HepG2 (cell line): Measurements from ENCODE around the gene CARMIL3. TPM values are rescaled to one million over a fixed set of nuclear protein-coding genes. Genes with fewer than 3 reads are reported as not detected.

Experiments
- CHD2 ChIP-seq: IDR thresholded peaks from 2 replicates; pipeline ENCODE4 v1.6.1; 2011; ENCODE audit warnings: low read depth, low read length, improper control_type of control experiment
- FOSL1 ChIP-seq: sonication (generic); formaldehyde crosslinking; IDR thresholded peaks from 2 replicates; pipeline ENCODE4 v1.9.0; 2021; ENCODE audit warnings: missing genetic modification reagents, borderline replicate concordance
- HOXA5 ChIP-seq: sonication (generic); formaldehyde crosslinking; IDR thresholded peaks from 2 replicates; pipeline ENCODE4 v1.4.0; 2020; ENCODE audit warnings: missing genetic modification reagents
- HOXA7 ChIP-seq: sonication (generic); formaldehyde crosslinking; IDR thresholded peaks from 2 replicates; pipeline ENCODE4 v1.8.1; 2022; ENCODE audit warnings: mild to moderate bottlenecking, missing genetic modification reagents, moderate library complexity
- MED13 ChIP-seq: sonication (generic); formaldehyde crosslinking; IDR thresholded peaks from 2 replicates; pipeline ENCODE4 v1.5.0; 2020; ENCODE audit warnings: missing genetic modification reagents
- ZFYVE20 ChIP-seq: sonication (generic); formaldehyde crosslinking; IDR thresholded peaks from 2 replicates; pipeline ENCODE4 v1.8.0; 2023; ENCODE audit warnings: low read depth, mild to moderate bottlenecking, moderate library complexity, missing genetic modification reagents, borderline replicate concordance
- ZIK1 ChIP-seq: sonication (generic); formaldehyde crosslinking; IDR thresholded peaks from 2 replicates; pipeline ENCODE4 v1.5.0; 2020; ENCODE audit warnings: mild to moderate bottlenecking, low read depth, missing genetic modification reagents, borderline replicate concordance
- polyA plus RNA-seq, 8 experiments: library from polyadenylated mRNA; depleted of rRNA in 3 of 8; stranded (reverse) in 7 of 8; unstranded in 1 of 8; fragments of >200 nt; fragmentation: Illumina TruSeq in 4 of 8; extraction: Trizol in 4 of 8; gene quantifications; 2 replicates each; pipeline versions ENCODE4 v1.2.1 to v1.2.3, GENCODE V29; 2011 to 2016; ENCODE audit warnings: low read depth in 4 of 8, missing spikeins in 1 of 8, mixed read lengths in 1 of 8; ENCODE audit not compliant: insufficient read depth in 1 of 8
- total RNA-seq, 5 experiments: library from RNA; depleted of rRNA; stranded (reverse); fragments of >200 nt; fragmentation: Illumina TruSeq; extraction: Trizol; gene quantifications; 2 replicates each; pipeline ENCODE4 v1.2.3, GENCODE V29; 2016; ENCODE audit warnings: low read depth in 1 of 5
- TF ChIP-seq, protein P1 (sequence below): sonication (generic); formaldehyde crosslinking; IDR thresholded peaks from 2 replicates; pipeline ENCODE4 v1.4.0; 2020; ENCODE audit warnings: missing genetic modification reagents
- TF ChIP-seq, protein P2 (sequence below): sonication (generic); formaldehyde crosslinking; IDR thresholded peaks from 2 replicates; pipeline ENCODE4 v1.4.0; 2020; ENCODE audit warnings: missing genetic modification reagents
- TF ChIP-seq, protein P3 (sequence below): sonication (generic); formaldehyde crosslinking; IDR thresholded peaks from one replicate; pipeline ENCODE4 v1.5.1; 2020; ENCODE audit warnings: mild to moderate bottlenecking, missing genetic modification reagents; ENCODE audit errors: not compliant biosample characterization

CARMIL3 gene
- total and polyA plus RNA-seq, 2 of the 13 experiments (the other 11 are each of a cell fraction or from before 2014, with no cell fraction given) = 0.27 to 0.55 TPM

DNA sequence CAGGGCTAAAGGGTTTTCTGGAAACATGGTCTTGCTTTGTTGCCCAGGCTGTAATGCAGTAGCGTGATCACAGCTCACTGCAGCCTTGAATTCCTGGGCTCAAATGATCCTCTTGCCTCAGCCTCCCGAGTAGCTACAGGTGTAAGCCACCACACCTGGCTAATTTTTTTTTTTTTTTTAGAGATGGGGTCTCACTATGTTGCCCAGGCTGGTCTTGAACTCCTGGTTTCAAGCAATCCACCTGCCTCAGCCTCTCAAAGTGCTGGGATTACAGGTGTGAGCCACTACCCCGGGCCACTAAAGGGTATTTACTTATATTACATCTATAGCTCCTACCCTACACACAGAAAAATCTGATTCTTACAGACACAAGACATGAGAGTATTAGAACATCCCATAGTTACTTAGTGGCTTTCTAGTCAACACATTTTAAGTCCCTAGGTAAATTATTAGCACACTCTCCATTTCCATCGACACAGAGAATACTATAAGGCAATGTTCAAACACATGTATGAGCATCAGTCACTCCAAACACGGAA is 56.6 kb downstream of the CARMIL3 start (continued):
- TF ChIP-seq, protein P1, sequence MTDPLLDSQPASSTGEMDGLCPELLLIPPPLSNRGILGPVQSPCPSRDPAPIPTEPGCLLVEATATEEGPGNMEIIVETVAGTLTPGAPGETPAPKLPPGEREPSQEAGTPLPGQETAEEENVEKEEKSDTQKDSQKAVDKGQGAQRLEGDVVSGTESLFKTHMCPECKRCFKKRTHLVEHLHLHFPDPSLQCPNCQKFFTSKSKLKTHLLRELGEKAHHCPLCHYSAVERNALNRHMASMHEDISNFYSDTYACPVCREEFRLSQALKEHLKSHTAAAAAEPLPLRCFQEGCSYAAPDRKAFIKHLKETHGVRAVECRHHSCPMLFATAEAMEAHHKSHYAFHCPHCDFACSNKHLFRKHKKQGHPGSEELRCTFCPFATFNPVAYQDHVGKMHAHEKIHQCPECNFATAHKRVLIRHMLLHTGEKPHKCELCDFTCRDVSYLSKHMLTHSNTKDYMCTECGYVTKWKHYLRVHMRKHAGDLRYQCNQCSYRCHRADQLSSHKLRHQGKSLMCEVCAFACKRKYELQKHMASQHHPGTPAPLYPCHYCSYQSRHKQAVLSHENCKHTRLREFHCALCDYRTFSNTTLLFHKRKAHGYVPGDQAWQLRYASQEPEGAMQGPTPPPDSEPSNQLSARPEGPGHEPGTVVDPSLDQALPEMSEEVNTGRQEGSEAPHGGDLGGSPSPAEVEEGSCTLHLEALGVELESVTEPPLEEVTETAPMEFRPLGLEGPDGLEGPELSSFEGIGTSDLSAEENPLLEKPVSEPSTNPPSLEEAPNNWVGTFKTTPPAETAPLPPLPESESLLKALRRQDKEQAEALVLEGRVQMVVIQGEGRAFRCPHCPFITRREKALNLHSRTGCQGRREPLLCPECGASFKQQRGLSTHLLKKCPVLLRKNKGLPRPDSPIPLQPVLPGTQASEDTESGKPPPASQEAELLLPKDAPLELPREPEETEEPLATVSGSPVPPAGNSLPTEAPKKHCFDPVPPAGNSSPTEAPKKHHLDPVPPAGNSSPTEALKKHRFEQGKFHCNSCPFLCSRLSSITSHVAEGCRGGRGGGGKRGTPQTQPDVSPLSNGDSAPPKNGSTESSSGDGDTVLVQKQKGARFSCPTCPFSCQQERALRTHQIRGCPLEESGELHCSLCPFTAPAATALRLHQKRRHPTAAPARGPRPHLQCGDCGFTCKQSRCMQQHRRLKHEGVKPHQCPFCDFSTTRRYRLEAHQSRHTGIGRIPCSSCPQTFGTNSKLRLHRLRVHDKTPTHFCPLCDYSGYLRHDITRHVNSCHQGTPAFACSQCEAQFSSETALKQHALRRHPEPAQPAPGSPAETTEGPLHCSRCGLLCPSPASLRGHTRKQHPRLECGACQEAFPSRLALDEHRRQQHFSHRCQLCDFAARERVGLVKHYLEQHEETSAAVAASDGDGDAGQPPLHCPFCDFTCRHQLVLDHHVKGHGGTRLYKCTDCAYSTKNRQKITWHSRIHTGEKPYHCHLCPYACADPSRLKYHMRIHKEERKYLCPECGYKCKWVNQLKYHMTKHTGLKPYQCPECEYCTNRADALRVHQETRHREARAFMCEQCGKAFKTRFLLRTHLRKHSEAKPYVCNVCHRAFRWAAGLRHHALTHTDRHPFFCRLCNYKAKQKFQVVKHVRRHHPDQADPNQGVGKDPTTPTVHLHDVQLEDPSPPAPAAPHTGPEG (CRISPR knock-in tag) = no peak
- TF ChIP-seq ZIK1 (no peak), HOXA7 (CRISPR knock-in tag) (no peak), MED13 (CRISPR knock-in tag) (no peak), HOXA5 (CRISPR knock-in tag) (no peak), CHD2 (no peak), ZFYVE20 (no peak), FOSL1 (CRISPR knock-in tag) (no peak)
- TF ChIP-seq, protein P2, sequence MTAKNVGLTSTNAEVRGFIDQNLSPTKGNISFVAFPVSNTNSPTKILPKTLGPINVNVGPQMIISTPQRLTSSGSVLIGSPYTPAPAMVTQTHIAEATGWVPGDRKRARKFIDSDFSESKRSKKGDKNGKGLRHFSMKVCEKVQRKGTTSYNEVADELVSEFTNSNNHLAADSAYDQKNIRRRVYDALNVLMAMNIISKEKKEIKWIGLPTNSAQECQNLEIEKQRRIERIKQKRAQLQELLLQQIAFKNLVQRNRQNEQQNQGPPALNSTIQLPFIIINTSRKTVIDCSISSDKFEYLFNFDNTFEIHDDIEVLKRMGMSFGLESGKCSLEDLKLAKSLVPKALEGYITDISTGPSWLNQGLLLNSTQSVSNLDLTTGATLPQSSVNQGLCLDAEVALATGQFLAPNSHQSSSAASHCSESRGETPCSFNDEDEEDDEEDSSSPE (CRISPR knock-in tag) = no peak
- TF ChIP-seq, protein P3, sequence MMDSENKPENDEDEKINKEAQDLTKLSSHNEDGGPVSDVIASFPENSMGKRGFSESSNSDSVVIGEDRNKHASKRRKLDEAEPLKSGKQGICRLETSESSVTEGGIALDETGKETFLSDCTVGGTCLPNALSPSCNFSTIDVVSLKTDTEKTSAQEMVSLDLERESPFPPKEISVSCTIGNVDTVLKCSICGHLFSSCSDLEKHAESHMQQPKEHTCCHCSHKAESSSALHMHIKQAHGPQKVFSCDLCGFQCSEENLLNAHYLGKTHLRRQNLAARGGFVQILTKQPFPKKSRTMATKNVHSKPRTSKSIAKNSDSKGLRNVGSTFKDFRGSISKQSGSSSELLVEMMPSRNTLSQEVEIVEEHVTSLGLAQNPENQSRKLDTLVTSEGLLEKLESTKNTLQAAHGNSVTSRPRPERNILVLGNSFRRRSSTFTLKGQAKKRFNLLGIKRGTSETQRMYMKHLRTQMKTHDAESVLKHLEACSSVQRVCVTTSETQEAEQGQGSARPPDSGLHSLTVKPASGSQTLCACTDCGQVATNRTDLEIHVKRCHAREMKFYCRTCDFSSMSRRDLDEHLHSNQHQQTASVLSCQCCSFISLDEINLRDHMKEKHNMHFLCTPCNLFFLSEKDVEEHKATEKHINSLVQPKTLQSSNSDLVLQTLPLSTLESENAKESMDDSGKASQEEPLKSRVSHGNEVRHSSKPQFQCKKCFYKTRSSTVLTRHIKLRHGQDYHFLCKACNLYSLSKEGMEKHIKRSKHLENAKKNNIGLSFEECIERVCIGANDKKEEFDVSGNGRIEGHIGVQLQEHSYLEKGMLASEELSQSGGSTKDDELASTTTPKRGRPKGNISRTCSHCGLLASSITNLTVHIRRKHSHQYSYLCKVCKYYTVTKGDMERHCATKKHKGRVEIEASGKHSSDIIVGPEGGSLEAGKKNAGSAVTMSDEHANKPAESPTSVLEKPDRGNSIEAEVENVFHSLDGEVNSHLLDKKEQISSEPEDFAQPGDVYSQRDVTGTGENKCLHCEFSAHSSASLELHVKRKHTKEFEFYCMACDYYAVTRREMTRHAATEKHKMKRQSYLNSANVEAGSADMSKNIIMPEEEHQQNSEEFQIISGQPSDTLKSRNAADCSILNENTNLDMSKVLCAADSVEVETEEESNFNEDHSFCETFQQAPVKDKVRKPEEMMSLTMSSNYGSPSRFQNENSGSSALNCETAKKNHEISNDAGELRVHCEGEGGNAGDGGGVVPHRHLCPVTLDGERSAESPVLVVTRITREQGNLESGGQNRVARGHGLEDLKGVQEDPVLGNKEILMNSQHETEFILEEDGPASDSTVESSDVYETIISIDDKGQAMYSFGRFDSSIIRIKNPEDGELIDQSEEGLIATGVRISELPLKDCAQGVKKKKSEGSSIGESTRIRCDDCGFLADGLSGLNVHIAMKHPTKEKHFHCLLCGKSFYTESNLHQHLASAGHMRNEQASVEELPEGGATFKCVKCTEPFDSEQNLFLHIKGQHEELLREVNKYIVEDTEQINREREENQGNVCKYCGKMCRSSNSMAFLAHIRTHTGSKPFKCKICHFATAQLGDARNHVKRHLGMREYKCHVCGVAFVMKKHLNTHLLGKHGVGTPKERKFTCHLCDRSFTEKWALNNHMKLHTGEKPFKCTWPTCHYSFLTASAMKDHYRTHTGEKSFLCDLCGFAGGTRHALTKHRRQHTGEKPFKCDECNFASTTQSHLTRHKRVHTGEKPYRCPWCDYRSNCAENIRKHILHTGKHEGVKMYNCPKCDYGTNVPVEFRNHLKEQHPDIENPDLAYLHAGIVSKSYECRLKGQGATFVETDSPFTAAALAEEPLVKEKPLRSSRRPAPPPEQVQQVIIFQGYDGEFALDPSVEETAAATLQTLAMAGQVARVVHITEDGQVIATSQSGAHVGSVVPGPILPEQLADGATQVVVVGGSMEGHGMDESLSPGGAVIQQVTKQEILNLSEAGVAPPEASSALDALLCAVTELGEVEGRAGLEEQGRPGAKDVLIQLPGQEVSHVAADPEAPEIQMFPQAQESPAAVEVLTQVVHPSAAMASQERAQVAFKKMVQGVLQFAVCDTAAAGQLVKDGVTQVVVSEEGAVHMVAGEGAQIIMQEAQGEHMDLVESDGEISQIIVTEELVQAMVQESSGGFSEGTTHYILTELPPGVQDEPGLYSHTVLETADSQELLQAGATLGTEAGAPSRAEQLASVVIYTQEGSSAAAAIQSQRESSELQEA (CRISPR knock-in tag) = no peak
